ENCODE measurements around the gene SLC16A12.
"Not testable (repeated sequence)": the region's sequence is repeated elsewhere in the genome, so short reads cannot be mapped to it uniquely, and the experiment has no call there.

SLC16A12 gene

GRCh38 chr10:89416465-89416864 is 118.9 kb downstream of the SLC16A12 start:
- DNase-seq (ENCODE audit: low spot score) = no peak

GRCh38 chr10:89414879-89415821 is 120.2 kb downstream of the SLC16A12 start:
- DNase-seq (ENCODE audit: low spot score) = peak; percentile 49

- DNase-seq (ENCODE audit: low spot score) = peak; percentile 58
These were observed 121.1 kb downstream of the SLC16A12 start, which contains the start of gene IFIT5 for GRCh38 chr10:89414146-89414878. Gene IFIT5 (plus strand): TSS chr10:89414568. CDS start chr10:89414799, 231 bp downstream.

GRCh38 chr10:89413398-89413912 is 121.9 kb downstream of the SLC16A12 start:
- no peak for DNase-seq (ENCODE audit: low spot score)

GRCh38 chr10:89412276-89412675 is 123.1 kb downstream of the SLC16A12 start:
- not testable (repeated sequence) for DNase-seq (ENCODE audit: low spot score)

GRCh38 chr10:89411135-89411534 is 124.3 kb downstream of the SLC16A12 start:
- not testable (repeated sequence) for DNase-seq (ENCODE audit: low spot score)

GRCh38 chr10:89410551-89410950 is 124.8 kb downstream of the SLC16A12 start:
- not testable (repeated sequence) for DNase-seq (ENCODE audit: low spot score)

GRCh38 chr10:89409282-89409681 is 126.1 kb downstream of the SLC16A12 start:
- not testable (repeated sequence) for DNase-seq (ENCODE audit: low spot score)

- DNase-seq (ENCODE audit: low spot score) = not testable (repeated sequence)
These were observed 127.6 kb downstream of the SLC16A12 start for GRCh38 chr10:89407792-89408191.

GRCh38 chr10:89406178-89406577 is 129.2 kb downstream of the SLC16A12 start:
- not testable (repeated sequence) for DNase-seq (ENCODE audit: low spot score)

GRCh38 chr10:89404104-89405047 is 131.0 kb downstream of the SLC16A12 start:
- DNase-seq (ENCODE audit: low spot score) = no peak

GRCh38 chr10:89403043-89403442 is 132.4 kb downstream of the SLC16A12 start:
- no peak for DNase-seq (ENCODE audit: low spot score)

- DNase-seq (ENCODE audit: low spot score) = no peak
These were observed 135.4 kb downstream of the SLC16A12 start for GRCh38 chr10:89399956-89400355.

- DNase-seq (ENCODE audit: low spot score) = no peak
These were observed 137.2 kb downstream of the SLC16A12 start for GRCh38 chr10:89398003-89398749.

GRCh38 chr10:89395141-89395540 is 140.3 kb downstream of the SLC16A12 start:
- no peak for DNase-seq (ENCODE audit: low spot score)

- no peak for DNase-seq (ENCODE audit: low spot score)
These were observed 141.5 kb downstream of the SLC16A12 start for GRCh38 chr10:89393898-89394297.

- DNase-seq (ENCODE audit: low spot score) = no peak
These were observed 142.4 kb downstream of the SLC16A12 start for GRCh38 chr10:89392974-89393373.

- peak; percentile 34 for DNase-seq (ENCODE audit: low spot score)
These were observed 143.3 kb downstream of the SLC16A12 start, which contains the start of gene IFIT1 for GRCh38 chr10:89391907-89392756. Gene IFIT1 (plus strand): TSS chr10:89392623. CDS start chr10:89392713, 90 bp downstream.

GRCh38 chr10:89391226-89391576 is 144.2 kb downstream of the SLC16A12 start:
- DNase-seq (ENCODE audit: low spot score) = not testable (repeated sequence)
